Measurements from ENCODE around the gene BABAM2.

Gene BABAM2

GRCh38 chr2:28164280-28164801 is 273.8 kb downstream of the BABAM2 start:
- no peak for DNase-seq (ENCODE audit: low read depth)

GRCh38 chr2:28165087-28165635 is 274.6 kb downstream of the BABAM2 start:
- no peak for DNase-seq (ENCODE audit: low read depth)

DNA sequence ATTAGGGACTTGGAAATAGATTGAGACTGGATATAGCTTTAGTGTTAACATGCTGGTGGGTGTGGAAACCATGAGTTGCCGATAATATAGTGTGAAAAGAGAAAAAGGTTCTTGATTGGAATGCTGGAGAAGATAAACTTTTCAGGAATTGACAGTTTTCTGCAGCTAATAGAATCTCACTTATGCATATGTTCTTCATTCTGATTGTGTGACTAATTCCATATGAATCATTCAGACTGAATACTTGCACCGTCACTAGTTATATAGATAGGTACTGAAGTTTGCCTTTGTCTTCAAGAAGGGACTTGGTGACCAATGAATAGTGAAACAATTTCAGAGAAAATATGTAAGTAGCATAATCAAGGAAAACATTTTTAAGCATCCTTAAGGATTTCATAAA is 276.4 kb downstream of the BABAM2 start:
- no peak for DNase-seq (ENCODE audit: low read depth)

DNA sequence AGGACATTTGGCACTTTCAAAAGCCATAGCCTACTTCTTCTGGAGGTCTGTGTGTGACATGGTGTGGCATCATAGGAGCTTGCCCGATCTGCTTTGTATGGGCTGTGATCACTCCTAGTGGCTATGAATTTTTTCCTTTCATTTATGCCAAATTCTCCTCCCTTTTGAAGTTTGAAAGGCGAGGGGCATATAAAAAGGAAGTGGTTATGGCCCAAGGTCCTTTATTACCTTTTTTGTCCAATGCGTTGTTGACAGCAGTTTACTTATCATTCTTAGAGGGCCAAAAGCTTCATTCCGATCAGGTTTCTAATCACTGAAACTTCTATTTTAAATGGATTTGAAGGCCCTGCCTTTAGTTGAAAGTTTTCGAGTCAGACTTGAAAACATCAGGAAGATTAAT is 277.8 kb downstream of the BABAM2 start:
- DNase-seq (ENCODE audit: low read depth) = no peak

DNA sequence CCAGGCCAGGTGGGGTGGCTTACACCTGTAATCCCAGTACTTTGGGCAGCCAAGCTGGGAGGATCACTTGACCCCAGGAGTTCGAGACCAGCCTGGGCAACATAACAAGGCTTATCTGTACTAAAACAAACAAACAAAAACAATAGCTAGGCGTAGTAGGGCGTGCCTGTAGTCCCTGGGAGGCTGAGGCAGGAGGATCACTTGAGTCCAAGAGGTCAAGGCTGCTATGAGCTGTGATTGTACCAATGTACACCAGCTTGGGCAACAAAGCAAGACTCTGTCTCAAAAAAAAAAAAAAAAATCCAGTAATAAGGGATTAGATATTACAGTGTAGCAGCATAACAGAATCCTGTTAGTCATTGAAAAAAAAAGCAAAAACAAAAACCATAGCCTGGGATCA is 279.0 kb downstream of the BABAM2 start:
- no peak for DNase-seq (ENCODE audit: low read depth)

- DNase-seq (ENCODE audit: low read depth) = no peak
These were observed 281.8 kb downstream of the BABAM2 start for GRCh38 chr2:28172114-28172898.

- no peak for DNase-seq (ENCODE audit: low read depth)
These were observed 282.8 kb downstream of the BABAM2 start for GRCh38 chr2:28173377-28173776.

GRCh38 chr2:28174211-28174610 is 283.7 kb downstream of the BABAM2 start:
- no peak for DNase-seq (ENCODE audit: low read depth)

DNA sequence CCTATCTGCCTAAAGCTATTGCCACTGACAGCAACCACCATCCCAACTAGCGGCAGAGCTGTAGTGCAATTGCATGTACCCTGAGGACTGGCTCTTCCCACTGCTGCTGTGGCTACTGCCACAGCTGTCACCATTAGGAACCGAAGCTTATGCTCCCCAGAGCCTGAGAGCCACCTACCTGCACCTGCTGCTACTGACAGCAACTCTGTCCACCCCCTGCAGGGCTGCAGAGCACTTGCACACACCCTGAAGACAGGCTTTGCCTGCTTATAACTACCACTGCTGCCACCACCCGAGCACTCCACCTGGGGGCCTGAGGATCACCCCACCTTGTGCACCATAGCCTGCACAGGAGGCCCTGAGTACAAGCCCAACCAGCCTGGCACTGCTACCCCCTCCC is 284.5 kb downstream of the BABAM2 start:
- no peak for DNase-seq (ENCODE audit: low read depth)

- no peak for DNase-seq (ENCODE audit: low read depth)
These were observed 288.4 kb downstream of the BABAM2 start for GRCh38 chr2:28178946-28179345.

DNA sequence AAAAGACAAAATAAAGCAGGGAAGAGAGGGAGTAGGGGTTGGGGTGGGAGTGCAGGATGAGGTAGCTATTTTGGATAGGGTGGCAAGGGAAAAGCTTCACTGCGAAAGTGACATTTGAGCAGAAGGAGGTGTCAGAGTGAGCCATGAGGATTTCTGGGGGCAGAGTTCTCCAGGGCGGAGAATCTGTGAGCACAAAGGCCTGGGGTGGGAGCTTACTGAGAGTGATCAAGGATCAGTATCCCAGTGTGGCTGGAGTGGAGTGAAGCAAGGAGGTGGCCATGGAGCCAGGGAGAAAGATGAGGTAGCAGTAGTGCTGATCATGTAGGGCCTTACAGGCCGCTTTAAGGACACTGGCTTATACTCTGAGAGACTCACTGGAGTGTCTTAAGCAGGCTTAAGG is 291.3 kb downstream of the BABAM2 start:
- DNase-seq (ENCODE audit: low read depth) = no peak

- DNase-seq (ENCODE audit: low read depth) = no peak
These were observed 291.8 kb downstream of the BABAM2 start for GRCh38 chr2:28182348-28182747.

GRCh38 chr2:28185153-28185552 is 294.6 kb downstream of the BABAM2 start:
- no peak for DNase-seq (ENCODE audit: low read depth)

- DNase-seq (ENCODE audit: low read depth) = no peak
These were observed 295.4 kb downstream of the BABAM2 start for GRCh38 chr2:28185891-28186290.

DNA sequence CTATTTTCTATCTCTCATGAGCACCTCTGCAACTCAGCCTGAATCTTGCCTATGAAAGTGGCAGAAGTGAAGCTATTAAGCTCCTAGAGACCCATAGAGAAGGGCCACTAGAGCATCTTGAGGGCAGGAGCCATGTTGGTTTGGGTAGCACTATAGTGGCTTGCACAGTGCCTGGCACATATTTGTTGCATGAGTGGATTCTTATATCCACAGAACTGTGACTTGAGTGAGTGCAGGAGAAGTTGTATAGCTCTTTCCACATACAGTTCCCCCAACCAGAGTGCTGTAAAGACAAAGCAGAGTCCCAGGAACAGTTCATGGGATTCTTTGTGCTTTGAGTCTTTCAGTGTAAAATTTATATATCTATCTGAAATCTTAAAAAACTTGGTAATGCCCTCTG is 296.7 kb downstream of the BABAM2 start:
- no peak for DNase-seq (ENCODE audit: low read depth)

DNA sequence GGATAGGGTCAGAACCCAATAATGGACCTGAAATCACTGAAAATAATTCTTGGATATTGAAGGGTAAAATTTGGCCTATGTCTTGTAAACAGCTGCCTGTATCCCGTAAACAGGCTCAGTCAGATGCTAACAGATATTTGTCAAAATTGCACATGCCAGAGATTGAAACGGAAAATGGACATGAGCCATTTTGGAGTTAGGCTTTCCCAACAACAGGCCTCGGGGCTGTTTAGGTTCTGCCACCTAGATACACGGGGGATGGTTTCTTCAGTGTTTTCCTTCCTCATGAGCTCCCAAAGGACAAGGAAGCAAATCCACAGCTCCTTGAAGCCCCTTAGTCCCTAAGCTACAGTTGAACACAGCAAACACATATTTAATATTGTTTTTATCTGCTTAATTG is 297.9 kb downstream of the BABAM2 start:
- no peak for DNase-seq (ENCODE audit: low read depth)

- DNase-seq (ENCODE audit: low read depth) = no peak
These were observed 303.3 kb downstream of the BABAM2 start for GRCh38 chr2:28193630-28194403.

DNA sequence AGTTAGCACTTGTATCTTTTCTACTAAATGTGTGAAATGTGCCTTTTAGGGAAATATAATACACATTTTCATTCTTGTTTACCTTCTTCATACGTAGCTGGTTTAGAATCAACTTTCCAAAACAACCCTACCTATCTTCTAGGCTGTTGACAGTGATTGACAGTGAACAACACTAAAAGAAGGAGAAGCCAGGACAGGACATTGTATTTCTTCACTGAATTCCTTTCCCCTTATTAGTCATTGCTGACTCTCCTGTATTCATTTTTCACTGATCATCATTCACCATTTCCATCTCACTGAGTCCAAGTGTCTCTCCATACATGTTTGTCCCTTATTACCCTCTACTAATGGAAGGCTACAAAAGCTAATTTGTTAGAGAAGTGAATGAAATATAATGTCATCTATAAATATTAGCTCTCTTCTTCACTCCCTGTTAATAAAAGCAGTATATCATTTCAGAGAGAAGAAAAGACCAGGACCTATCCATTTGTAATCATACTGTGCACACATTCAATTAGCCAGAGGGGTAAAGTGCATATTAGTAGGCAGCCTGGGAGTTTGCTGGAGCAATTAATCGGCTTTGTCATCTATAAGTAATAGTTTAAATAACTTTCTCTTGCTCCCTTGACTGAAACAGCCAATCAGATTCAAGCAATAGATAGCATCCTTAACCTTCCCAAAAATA is 309.6 kb downstream of the BABAM2 start:
- no peak for DNase-seq (ENCODE audit: low read depth)

GRCh38 chr2:28201671-28202180 is 311.2 kb downstream of the BABAM2 start:
- DNase-seq (ENCODE audit: low read depth) = no peak

DNA sequence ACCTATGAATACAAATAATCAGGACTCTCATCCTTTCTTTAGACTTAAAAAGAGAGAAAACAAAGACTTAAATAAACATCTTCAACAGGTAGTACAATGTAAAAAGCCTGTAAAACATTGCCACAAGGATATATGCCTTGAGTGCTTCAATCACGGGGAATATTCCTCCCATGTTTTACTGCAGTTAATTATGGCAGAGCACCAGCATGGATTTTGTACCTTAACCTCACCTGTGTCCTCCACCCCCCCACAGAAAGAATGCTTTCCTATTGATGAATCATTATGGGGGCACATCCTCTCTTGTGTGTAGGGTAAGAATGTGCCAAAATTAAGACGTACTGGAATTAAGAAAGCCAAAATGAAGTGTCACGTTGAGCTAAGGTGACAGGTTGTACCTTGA is 312.2 kb downstream of the BABAM2 start:
- no peak for DNase-seq (ENCODE audit: low read depth)

DNA sequence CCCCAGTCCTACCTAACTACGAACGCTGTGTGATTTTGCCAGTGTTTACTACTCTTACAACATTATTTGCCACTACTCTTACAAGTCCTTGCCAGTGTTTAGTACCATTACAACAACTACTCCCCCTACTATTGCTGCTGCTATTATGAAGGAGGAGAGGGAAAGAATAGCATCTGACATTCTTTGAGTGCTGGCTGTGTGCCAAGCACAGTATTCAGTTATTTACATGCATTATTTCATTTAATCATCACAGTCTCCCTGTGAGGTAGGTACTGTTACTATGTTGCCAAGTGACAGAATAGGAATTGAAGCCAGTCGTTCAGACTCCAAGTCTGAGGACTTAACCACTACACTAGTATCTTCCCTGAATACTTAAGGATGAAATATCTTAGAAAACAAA is 316.2 kb downstream of the BABAM2 start:
- DNase-seq (ENCODE audit: low read depth) = no peak

- DNase-seq (ENCODE audit: low read depth) = no peak
These were observed 318.7 kb downstream of the BABAM2 start for GRCh38 chr2:28209261-28209691.

Data from stimulated activated CD8-positive, alpha-beta memory T cell treated with anti-CD3 and anti-CD28 coated beads, Interleukin-12 subunit alpha, Interleukin-12 subunit beta, amount 100 ng/mL, for 1 hour (primary cell).